Stimulated activated CD8-positive, alpha-beta memory T cell treated with anti-CD3 and anti-CD28 coated beads, Interleukin-7, amount 100 ng/mL, for 48 hours (primary cell): Measurements from ENCODE around the gene ZNF618.
"Not testable (repeated sequence)": the region's sequence is repeated elsewhere in the genome, so short reads cannot be mapped to it uniquely, and the experiment has no call there.

Experiments
- DNase-seq, 2 donors: peaks; one replicate each; pipeline ENCODE4 v3.0.0-alpha.2; 2020; ENCODE audit warnings: low read depth in 1 of 2; ENCODE audit errors: extremely low read depth in 1 of 2

The ZNF618 gene

GRCh38 chr9:114033397-114034103 lies 157.4 kb downstream of the ZNF618 start:
- DNase-seq, result no peak

- DNase-seq, result no peak
Measured at GRCh38 chr9:114034196-114034595, 158.1 kb downstream of the ZNF618 start.

GRCh38 chr9:114034661-114035062 lies 158.6 kb downstream of the ZNF618 start:
- DNase-seq, result no peak

GRCh38 chr9:114035221-114035844 lies 159.2 kb downstream of the ZNF618 start:
- DNase-seq, result no peak

GRCh38 chr9:114035845-114036801 lies 160.0 kb downstream of the ZNF618 start:
- no peak for DNase-seq

GRCh38 chr9:114037249-114037648 lies 161.1 kb downstream of the ZNF618 start:
- no peak for DNase-seq

- DNase-seq, result no peak
Measured at GRCh38 chr9:114037961-114038723, 162.0 kb downstream of the ZNF618 start.

- no peak for DNase-seq
Measured at GRCh38 chr9:114038724-114039313, 162.7 kb downstream of the ZNF618 start.

- DNase-seq, result no peak
Measured at GRCh38 chr9:114039484-114039883, 163.4 kb downstream of the ZNF618 start.

- DNase-seq, result not testable (repeated sequence)
Measured at GRCh38 chr9:114043660-114044059, 167.6 kb downstream of the ZNF618 start.

- no peak for DNase-seq
Measured at GRCh38 chr9:114046237-114046755, 170.2 kb downstream of the ZNF618 start.

GRCh38 chr9:114046875-114047274 lies 170.8 kb downstream of the ZNF618 start:
- DNase-seq, result no peak

GRCh38 chr9:114047717-114048116 lies 171.6 kb downstream of the ZNF618 start:
- no peak for DNase-seq

GRCh38 chr9:114048533-114049415 lies 172.7 kb downstream of the ZNF618 start:
- DNase-seq, result no peak

GRCh38 chr9:114049441-114050225 lies 173.5 kb downstream of the ZNF618 start:
- no peak for DNase-seq

- no peak for DNase-seq
Measured at GRCh38 chr9:114050226-114050568, 174.1 kb downstream of the ZNF618 start.

GRCh38 chr9:114050646-114051045 lies 174.5 kb downstream of the ZNF618 start:
- DNase-seq, result no peak

GRCh38 chr9:114051281-114051680 lies 175.2 kb downstream of the ZNF618 start:
- no peak for DNase-seq
